Stimulated activated CD8-positive, alpha-beta memory T cell treated with anti-CD3 and anti-CD28 coated beads, Interleukin-15, amount 100 ng/mL, for 1 hour (primary cell): ENCODE results near the gene ATG2B.

ENCODE experiments used
- DNase-seq: peaks from one replicate; pipeline ENCODE4 v3.0.0-alpha.2; 2020; ENCODE audit warnings: low read depth

ATG2B gene

GRCh38 chr14:96269359-96269710, 93.8 kb downstream of the ATG2B start:
- DNase-seq, result no peak

- DNase-seq, result no peak
Measured at GRCh38 chr14:96268431-96269358, 94.4 kb downstream of the ATG2B start.

- DNase-seq, result no peak
Measured at GRCh38 chr14:96267916-96268315, 95.2 kb downstream of the ATG2B start.

GRCh38 chr14:96267336-96267735, 95.8 kb downstream of the ATG2B start:
- DNase-seq, result no peak

GRCh38 chr14:96265383-96266095, 97.6 kb downstream of the ATG2B start:
- DNase-seq, result no peak

- no peak for DNase-seq
Measured at GRCh38 chr14:96264853-96265252, 98.3 kb downstream of the ATG2B start.

GRCh38 chr14:96264200-96264553, 99.0 kb downstream of the ATG2B start:
- DNase-seq, result no peak

GRCh38 chr14:96263347-96264199, 99.6 kb downstream of the ATG2B start:
- DNase-seq, result no peak

- no peak for DNase-seq
Measured at GRCh38 chr14:96261772-96262655, 101.1 kb downstream of the ATG2B start.

- DNase-seq, result no peak
Measured at GRCh38 chr14:96261053-96261452, 102.1 kb downstream of the ATG2B start.

- no peak for DNase-seq
Measured at GRCh38 chr14:96260341-96260821, 102.8 kb downstream of the ATG2B start.

- no peak for DNase-seq
Measured at GRCh38 chr14:96257900-96258299, 105.2 kb downstream of the ATG2B start.

GRCh38 chr14:96257056-96257455, 106.1 kb downstream of the ATG2B start:
- no peak for DNase-seq

GRCh38 chr14:96256407-96256806, 106.7 kb downstream of the ATG2B start:
- no peak for DNase-seq

GRCh38 chr14:96255501-96256366, 107.4 kb downstream of the ATG2B start, which contains the start of gene BDKRB1:
Gene BDKRB1 (plus strand): TSS chr14:96256210. CDS start chr14:96263683, 7,473 bp downstream.
- no peak for DNase-seq

GRCh38 chr14:96254687-96255086, 108.5 kb downstream of the ATG2B start:
- no peak for DNase-seq

GRCh38 chr14:96252999-96253539, 110.1 kb downstream of the ATG2B start:
- no peak for DNase-seq

GRCh38 chr14:96252323-96252998, 110.7 kb downstream of the ATG2B start:
- DNase-seq, result no peak

GRCh38 chr14:96251656-96252155, 111.4 kb downstream of the ATG2B start:
- DNase-seq, result no peak
